Fibroblast of villous mesenchyme (primary cell): ENCODE results near the gene LRP1B. TPM values are rescaled to one million over a fixed set of nuclear protein-coding genes. Genes with fewer than 3 reads are reported as not detected.

Experiments
- DNase-seq: peaks from one replicate; pipeline ENCODE4 v3.0.0-alpha.2; 2010; ENCODE audit warnings: low read depth
- H3K4me3 ChIP-seq: 2 replicates; pipeline ENCODE4 v1.5.1; 2011; ENCODE audit warnings: low read depth, mild to moderate bottlenecking, low read length
- CTCF ChIP-seq: IDR thresholded peaks from 2 replicates; pipeline ENCODE4 v1.5.1; 2012; ENCODE audit warnings: low read depth, mild to moderate bottlenecking, low read length; ENCODE audit not compliant: insufficient read depth
- total RNA-seq: library from RNA; depleted of rRNA; stranded (reverse); fragments of >200 nt; gene quantifications from 2 replicates; pipeline ENCODE4 v1.2.3, GENCODE V29; 2012

The LRP1B gene
- total RNA-seq, 1 donor: 2.2 TPM

DNA sequence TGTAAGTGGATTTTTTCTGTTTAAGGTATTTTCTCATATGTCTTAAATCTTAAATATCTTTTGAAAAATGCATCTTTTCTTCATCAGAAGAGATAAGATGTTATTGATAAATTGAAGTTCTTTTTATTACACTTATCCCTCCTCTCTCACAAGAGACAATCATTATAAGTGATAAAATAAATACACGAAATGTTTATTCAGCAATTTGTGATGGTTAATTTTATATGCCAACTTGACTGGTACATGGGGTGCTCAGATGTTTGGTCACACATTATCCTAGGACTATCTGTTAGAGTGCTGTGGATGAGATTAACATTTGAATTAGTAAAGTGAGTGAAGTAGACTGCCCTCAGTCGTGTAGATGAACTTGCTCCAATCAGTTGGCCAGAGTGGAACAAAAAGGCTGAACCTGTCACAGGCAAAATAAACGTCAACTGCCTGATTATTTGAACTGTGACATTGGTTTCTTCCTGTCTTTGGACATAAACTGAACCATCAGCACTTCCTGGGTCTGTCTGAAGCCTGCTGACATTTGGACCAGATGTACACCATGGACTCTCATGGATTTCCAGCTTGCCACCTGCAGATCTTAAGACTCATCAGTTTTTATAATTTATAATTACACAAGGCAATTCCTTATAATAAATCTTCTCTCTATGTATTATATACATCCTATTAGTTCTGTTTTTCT lies 1126.7 kb downstream of the LRP1B start:
- no peak overlapping the region for H3K4me3 ChIP-seq
- no peak for TF ChIP-seq CTCF
- no peak for DNase-seq

- DNase-seq: no peak
- no peak overlapping the region for H3K4me3 ChIP-seq
- TF ChIP-seq CTCF: no peak
Observed at GRCh38 chr2:141001750-141002149, 1129.1 kb downstream of the LRP1B start.

GRCh38 chr2:140998577-140998976 lies 1132.2 kb downstream of the LRP1B start:
- no peak for DNase-seq
- no peak overlapping the region for H3K4me3 ChIP-seq
- no peak for TF ChIP-seq CTCF

DNA sequence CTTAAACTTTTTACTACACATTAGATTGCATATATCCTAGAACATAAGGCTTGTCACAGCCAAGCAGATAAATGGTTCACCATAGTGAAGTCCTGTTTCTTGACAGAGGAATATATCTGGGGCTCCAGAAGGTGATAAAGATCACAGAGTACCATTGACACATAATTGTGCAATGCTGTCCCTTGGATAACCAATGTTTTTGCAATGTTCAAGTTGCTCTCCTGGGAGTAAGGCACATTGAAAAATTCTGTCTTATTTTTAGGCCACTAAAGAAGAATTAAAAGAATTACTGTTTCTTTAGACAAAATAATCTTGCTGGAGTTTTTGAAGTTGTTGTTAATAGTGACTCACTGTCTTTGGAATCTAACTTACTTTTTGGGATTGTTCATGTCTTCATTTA lies 1132.8 kb downstream of the LRP1B start:
- DNase-seq: no peak
- no peak for TF ChIP-seq CTCF
- no peak overlapping the region for H3K4me3 ChIP-seq

DNA sequence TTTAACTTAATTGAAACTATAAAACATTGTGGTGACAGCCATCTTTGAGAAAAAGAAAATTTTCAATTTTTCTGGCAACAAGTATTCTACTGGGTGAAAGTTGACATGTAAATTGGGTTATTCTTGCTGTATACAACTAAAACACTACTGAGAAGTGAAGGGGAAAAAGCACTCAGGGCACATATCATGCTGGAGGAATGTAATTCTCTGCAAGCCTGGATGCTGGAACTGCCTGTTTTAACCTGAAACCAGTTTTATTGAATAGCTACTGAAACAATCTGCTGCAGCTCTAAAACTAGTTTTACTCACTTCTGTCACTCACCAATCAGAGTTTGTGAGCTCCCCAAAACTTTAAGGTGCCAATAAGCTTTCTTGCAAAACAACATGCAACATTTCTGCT lies 1136.0 kb downstream of the LRP1B start:
- H3K4me3 ChIP-seq: no peak overlapping the region
- no peak for TF ChIP-seq CTCF
- no peak for DNase-seq

- DNase-seq: peak; percentile 44
- no peak overlapping the region for H3K4me3 ChIP-seq
- no peak for TF ChIP-seq CTCF
Observed at GRCh38 chr2:140990416-140990815, 1140.4 kb downstream of the LRP1B start.

GRCh38 chr2:140988597-140988996 lies 1142.2 kb downstream of the LRP1B start:
- DNase-seq: no peak
- no peak for TF ChIP-seq CTCF

More at GRCh38 chr2:140988597-140988996, 1142.2 kb downstream of the LRP1B start:
- no peak overlapping the region for H3K4me3 ChIP-seq
